Natural killer cell (primary cell): ENCODE results near the gene MMAA. TPM values are rescaled to one million over a fixed set of nuclear protein-coding genes. Genes with fewer than 3 reads are reported as not detected.
"Not testable (repeated sequence)": the region's sequence is repeated elsewhere in the genome, so short reads cannot be mapped to it uniquely, and the experiment has no call there.

Source experiments
- ATAC-seq, 3 donors: fragments of 150-1000 bp in 2 of 3; fragments of 200-7000 bp in 1 of 3; cut with Tn5 transposase; 1 replicate in 1 of 3; 2 replicates in 2 of 3; pipeline ENCODE4 v1.10.0; 2021; ENCODE audit warnings: mild to moderate bottlenecking in 2 of 3, moderate library complexity in 2 of 3
- DNase-seq, 2 donors: peaks; one replicate each; pipeline versions ENCODE4 v3.0.0 to v3.0.0-alpha.2; 2013 to 2021; ENCODE audit warnings: mixed read lengths in 1 of 2
- H3K27ac ChIP-seq: one replicate; pipeline ENCODE4 v1.5.1; 2013; ENCODE audit warnings: mild to moderate bottlenecking, low read length
- H3K27me3 ChIP-seq: one replicate; pipeline ENCODE4 v1.6.1; 2013; ENCODE audit warnings: low read length; ENCODE audit not compliant: control insufficient read depth, insufficient read depth
- H3K36me3 ChIP-seq: one replicate; pipeline ENCODE4 v1.6.1; 2013; ENCODE audit warnings: low read length; ENCODE audit not compliant: control insufficient read depth, insufficient read depth
- H3K4me1 ChIP-seq: one replicate; pipeline ENCODE4 v1.6.1; 2013; ENCODE audit warnings: low read length; ENCODE audit not compliant: control insufficient read depth, insufficient read depth
- H3K4me3 ChIP-seq: one replicate; pipeline ENCODE4 v1.5.1; 2013; ENCODE audit warnings: low read length
- H3K9me3 ChIP-seq: one replicate; pipeline ENCODE4 v1.6.1; 2013; ENCODE audit warnings: low read length; ENCODE audit not compliant: control insufficient read depth, insufficient read depth
- H3K27ac Mint-ChIP-seq, 2 donors: one replicate each; pipeline ENCODE4 v1.8.0; 2022; ENCODE audit warnings: mild to moderate bottlenecking in 2 of 2, mixed read lengths in 2 of 2, moderate library complexity in 1 of 2
- H3K27me3 Mint-ChIP-seq, 2 donors: one replicate each; pipeline ENCODE4 v1.8.0; 2022; ENCODE audit warnings: low read depth in 2 of 2, mixed read lengths in 2 of 2
- H3K36me3 Mint-ChIP-seq: one replicate; pipeline ENCODE4 v1.8.0; 2022; ENCODE audit warnings: mixed read lengths
- H3K4me1 Mint-ChIP-seq, 2 donors: one replicate each; pipeline ENCODE4 v1.8.0; 2022; ENCODE audit warnings: mixed read lengths in 2 of 2
- H3K4me3 Mint-ChIP-seq: one replicate; pipeline ENCODE4 v1.8.0; 2022; ENCODE audit warnings: mild to moderate bottlenecking, moderate library complexity, mixed read lengths
- H3K9me3 Mint-ChIP-seq, 2 donors: one replicate each; pipeline ENCODE4 v1.8.0; 2022; ENCODE audit warnings: mixed read lengths in 2 of 2
- WGBS: methylation state at CpG from one replicate; pipeline ENCODE4 v1.1.7; 2013; ENCODE audit warnings: missing lambda C conversion rate; ENCODE audit not compliant: insufficient coverage; 5-methylcytosine and 5-hydroxymethylcytosine counted together
- intact Hi-C: fragments of 100-400 bp; cut with micrococcal nuclease; formaldehyde crosslinking; loops from one replicate; pipeline ENCODE4 v1.14.2; 2022
- total RNA-seq, 4 donors: library from RNA; stranded (reverse); fragments of 120-200 nt in 1 of 4; gene quantifications; one replicate each; pipeline versions ENCODE4 v1.2.3 to v1.2.4, GENCODE V29; 2013 to 2022
- TF ChIP-seq, protein P1 (sequence below): fragments of 200-600 bp; IDR thresholded peaks from one replicate; pipeline ENCODE4 v1.8.0; 2022; ENCODE audit warnings: antibody characterized with exemption

Gene MMAA
- total RNA-seq, 3 donors from 2014 or later (not counting 1 experiment from before 2014, with no cell fraction given): 7.8 to 11.7 (median 9.7) TPM

DNA sequence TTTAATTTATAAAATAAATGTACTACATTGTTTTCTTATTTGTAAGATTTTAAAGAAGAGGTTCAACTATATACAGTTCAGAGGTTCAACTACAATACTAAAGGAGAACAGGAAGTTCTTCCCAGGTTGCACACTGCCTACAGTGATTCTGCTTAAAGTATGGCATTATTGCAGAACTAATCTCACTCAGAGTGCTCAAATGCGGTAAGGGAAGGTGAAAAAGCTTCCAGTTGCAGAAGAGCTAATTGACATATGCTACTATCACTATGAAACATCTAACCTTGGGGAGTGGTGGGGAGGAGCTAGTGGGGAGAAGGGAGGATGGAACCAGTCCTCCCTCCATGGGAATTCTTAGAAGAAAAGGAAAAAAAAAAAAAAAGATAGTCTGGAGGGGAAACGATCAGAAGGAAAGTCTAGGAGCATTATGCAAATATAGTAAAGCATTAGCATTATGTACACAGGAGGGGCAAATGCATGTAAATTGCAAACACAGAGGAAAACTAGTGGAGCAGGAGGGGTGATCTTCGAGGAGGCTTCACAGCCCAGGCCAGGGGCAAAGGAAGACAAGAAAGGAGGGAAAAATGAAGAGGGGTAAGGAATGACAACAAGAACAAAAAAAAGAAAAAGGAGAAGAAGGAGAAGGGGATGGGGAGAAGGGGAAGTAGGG lies 32.0 kb upstream of the MMAA start:
- no peaks in the 10 kb centered on the region for H3K9me3 Mint-ChIP-seq
- no peak overlapping the region for H3K4me3 Mint-ChIP-seq
- ATAC-seq (no peak), DNase-seq (no peak)
- no peak overlapping the region for H3K4me3 ChIP-seq
- no peaks in the 10 kb centered on the region for H3K9me3 ChIP-seq
- H3K27ac Mint-ChIP-seq: no peak overlapping the region
- H3K4me1 Mint-ChIP-seq: no peaks in the 10 kb centered on the region
- H3K27ac ChIP-seq: no peak overlapping the region
- H3K36me3 ChIP-seq: no peaks in the 10 kb centered on the region
- no peaks in the 10 kb centered on the region for H3K36me3 Mint-ChIP-seq
- H3K4me1 ChIP-seq: no peaks in the 10 kb centered on the region
- H3K27me3 ChIP-seq: peaks cover 5% of the 10 kb centered on the region
- intact Hi-C loops: no loop called here
- TF ChIP-seq, protein P1, sequence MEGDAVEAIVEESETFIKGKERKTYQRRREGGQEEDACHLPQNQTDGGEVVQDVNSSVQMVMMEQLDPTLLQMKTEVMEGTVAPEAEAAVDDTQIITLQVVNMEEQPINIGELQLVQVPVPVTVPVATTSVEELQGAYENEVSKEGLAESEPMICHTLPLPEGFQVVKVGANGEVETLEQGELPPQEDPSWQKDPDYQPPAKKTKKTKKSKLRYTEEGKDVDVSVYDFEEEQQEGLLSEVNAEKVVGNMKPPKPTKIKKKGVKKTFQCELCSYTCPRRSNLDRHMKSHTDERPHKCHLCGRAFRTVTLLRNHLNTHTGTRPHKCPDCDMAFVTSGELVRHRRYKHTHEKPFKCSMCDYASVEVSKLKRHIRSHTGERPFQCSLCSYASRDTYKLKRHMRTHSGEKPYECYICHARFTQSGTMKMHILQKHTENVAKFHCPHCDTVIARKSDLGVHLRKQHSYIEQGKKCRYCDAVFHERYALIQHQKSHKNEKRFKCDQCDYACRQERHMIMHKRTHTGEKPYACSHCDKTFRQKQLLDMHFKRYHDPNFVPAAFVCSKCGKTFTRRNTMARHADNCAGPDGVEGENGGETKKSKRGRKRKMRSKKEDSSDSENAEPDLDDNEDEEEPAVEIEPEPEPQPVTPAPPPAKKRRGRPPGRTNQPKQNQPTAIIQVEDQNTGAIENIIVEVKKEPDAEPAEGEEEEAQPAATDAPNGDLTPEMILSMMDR: no peak
- peaks cover 10 to 17% of the 10 kb centered on the region in 2 donors for H3K27me3 Mint-ChIP-seq
- 70% methylated on average over 2 of the region's 3 CpGs for WGBS

GRCh38 chr4:145589381-145589780 lies 29.8 kb upstream of the MMAA start:
- peaks cover 22 to 30% of the 10 kb centered on the region in 2 donors for H3K27me3 Mint-ChIP-seq
- H3K27ac Mint-ChIP-seq, H3K9me3 ChIP-seq, H3K36me3 Mint-ChIP-seq, H3K36me3 ChIP-seq, intact Hi-C loops, DNase-seq, H3K4me1 ChIP-seq, H3K27ac ChIP-seq, H3K4me3 Mint-ChIP-seq, H3K4me3 ChIP-seq, H3K4me1 Mint-ChIP-seq, H3K9me3 Mint-ChIP-seq, H3K27me3 ChIP-seq, ATAC-seq: not testable (repeated sequence)
- 83% methylated on average over 2 of the region's 2 CpGs for WGBS

GRCh38 chr4:145589916-145590702 lies 29.1 kb upstream of the MMAA start:
- no peaks in the 10 kb centered on the region for H3K9me3 ChIP-seq
- 87% methylated on average over 2 of the region's 3 CpGs for WGBS

More at GRCh38 chr4:145589916-145590702, 29.1 kb upstream of the MMAA start:
- Mint-ChIP-seq H3K27me3 (peaks cover 24 to 33% of the 10 kb centered on the region in 2 donors), H3K27ac (no peak overlapping the region), H3K4me3 (no peak overlapping the region), H3K36me3 (no peaks in the 10 kb centered on the region), H3K4me1 (no peaks in the 10 kb centered on the region), H3K9me3 (no peaks in the 10 kb centered on the region)
- peaks cover 2% of the 10 kb centered on the region for H3K27me3 ChIP-seq
- H3K36me3 ChIP-seq: no peaks in the 10 kb centered on the region
- no peak for DNase-seq
- intact Hi-C loops: no loop called here
- no peak for ATAC-seq
- H3K4me3 ChIP-seq: no peak overlapping the region
- no peaks in the 10 kb centered on the region for H3K4me1 ChIP-seq
- H3K27ac ChIP-seq: no peak overlapping the region
- TF ChIP-seq, protein P1: no peak
